Stomach smooth muscle (tissue), 2 donors: ENCODE results near the gene PCNX2.
A peak's percentile ranks its signal among the peaks of the same experiment; 100 is the strongest.

Source experiments
- H3K27ac ChIP-seq: one replicate; pipeline ENCODE4 v1.7.0; 2013; ENCODE audit warnings: mild to moderate bottlenecking, low read length, inconsistent platforms
- H3K27me3 ChIP-seq, 2 donors: one replicate each; pipeline ENCODE4 v1.7.0; 2013; ENCODE audit warnings: low read length in 2 of 2; ENCODE audit not compliant: insufficient read depth in 2 of 2, control insufficient read depth in 1 of 2
- H3K36me3 ChIP-seq, 2 donors: one replicate each; pipeline ENCODE4 v1.7.0; 2013; ENCODE audit warnings: low read length in 2 of 2; ENCODE audit not compliant: control insufficient read depth in 2 of 2, insufficient read depth in 2 of 2
- H3K4me1 ChIP-seq: one replicate; pipeline ENCODE4 v1.7.0; 2013; ENCODE audit warnings: low read length; ENCODE audit not compliant: control insufficient read depth, insufficient read depth
- H3K4me3 ChIP-seq, 2 donors: one replicate each; pipeline ENCODE4 v1.7.0; 2013; ENCODE audit warnings: low read length in 2 of 2
- H3K9ac ChIP-seq, 2 donors: one replicate each; pipeline ENCODE4 v1.7.0; 2013; ENCODE audit warnings: low read length in 2 of 2, mild to moderate bottlenecking in 1 of 2
- H3K9me3 ChIP-seq, 2 donors: one replicate each; pipeline ENCODE4 v1.7.0; 2013; ENCODE audit warnings: low read length in 2 of 2; ENCODE audit not compliant: control insufficient read depth in 2 of 2
- donor health status: healthy.
- donor health status: Pancreatic carcinoma.

Gene PCNX2

GRCh38 chr1:233331676-233332519 is 36.4 kb upstream of the PCNX2 start:
- peaks cover 9 to 27% of the 10 kb centered on the region in 2 donors for H3K27me3 ChIP-seq
- peaks cover 17% of the 10 kb centered on the region for H3K4me1 ChIP-seq
- no peak overlapping the region for H3K4me3 ChIP-seq
- H3K36me3 ChIP-seq: no peaks in the 10 kb centered on the region
- H3K9ac ChIP-seq: no peak overlapping the region
- no peaks in the 10 kb centered on the region for H3K9me3 ChIP-seq
- H3K27ac ChIP-seq: no peak overlapping the region

DNA sequence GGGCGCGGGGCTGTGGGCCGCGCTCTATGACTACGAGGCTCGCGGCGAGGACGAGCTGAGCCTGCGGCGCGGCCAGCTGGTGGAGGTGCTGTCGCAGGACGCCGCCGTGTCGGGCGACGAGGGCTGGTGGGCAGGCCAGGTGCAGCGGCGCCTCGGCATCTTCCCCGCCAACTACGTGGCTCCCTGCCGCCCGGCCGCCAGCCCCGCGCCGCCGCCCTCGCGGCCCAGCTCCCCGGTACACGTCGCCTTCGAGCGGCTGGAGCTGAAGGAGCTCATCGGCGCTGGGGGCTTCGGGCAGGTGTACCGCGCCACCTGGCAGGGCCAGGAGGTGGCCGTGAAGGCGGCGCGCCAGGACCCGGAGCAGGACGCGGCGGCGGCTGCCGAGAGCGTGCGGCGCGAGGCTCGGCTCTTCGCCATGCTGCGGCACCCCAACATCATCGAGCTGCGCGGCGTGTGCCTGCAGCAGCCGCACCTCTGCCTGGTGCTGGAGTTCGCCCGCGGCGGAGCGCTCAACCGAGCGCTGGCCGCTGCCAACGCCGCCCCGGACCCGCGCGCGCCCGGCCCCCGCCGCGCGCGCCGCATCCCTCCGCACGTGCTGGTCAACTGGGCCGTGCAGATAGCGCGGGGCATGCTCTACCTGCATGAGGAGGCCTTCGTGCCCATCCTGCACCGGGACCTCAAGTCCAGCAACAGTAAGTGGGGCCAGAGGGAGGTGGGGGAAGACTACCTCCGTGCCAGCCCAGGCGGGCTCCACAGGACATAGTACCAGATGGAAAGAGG is 32.8 kb upstream of the PCNX2 start:
- H3K27ac ChIP-seq: no peak overlapping the region
- peaks cover 11 to 29% of the 10 kb centered on the region in 2 donors for H3K27me3 ChIP-seq
- H3K9me3 ChIP-seq: no peaks in the 10 kb centered on the region
- H3K4me1 ChIP-seq: peaks cover 17% of the 10 kb centered on the region
- H3K36me3 ChIP-seq: no peaks in the 10 kb centered on the region
- H3K4me3 ChIP-seq: peak overlapping the region; percentile 57 to 73
- H3K9ac ChIP-seq: no peak overlapping the region

GRCh38 chr1:233327651-233328141 is 32.2 kb upstream of the PCNX2 start, which contains the start of gene MAP3K21:
Gene MAP3K21, plus strand, starts transcription at chr1:233327724. Its CDS starts 305 bp downstream, at chr1:233328029.
- Histone ChIP-seq H3K9ac (no peak within 1 kb of the TSS), H3K27me3 (peaks cover 11 to 29% of the 10 kb centered on the region in 2 donors), H3K4me3 (peak within 1 kb of the TSS; percentile 57 to 73), H3K4me1 (peaks cover 17% of the 10 kb centered on the region), H3K27ac (no peak within 1 kb of the TSS), H3K36me3 (no peaks in the 10 kb centered on the region), H3K9me3 (no peaks in the 10 kb centered on the region)

DNA sequence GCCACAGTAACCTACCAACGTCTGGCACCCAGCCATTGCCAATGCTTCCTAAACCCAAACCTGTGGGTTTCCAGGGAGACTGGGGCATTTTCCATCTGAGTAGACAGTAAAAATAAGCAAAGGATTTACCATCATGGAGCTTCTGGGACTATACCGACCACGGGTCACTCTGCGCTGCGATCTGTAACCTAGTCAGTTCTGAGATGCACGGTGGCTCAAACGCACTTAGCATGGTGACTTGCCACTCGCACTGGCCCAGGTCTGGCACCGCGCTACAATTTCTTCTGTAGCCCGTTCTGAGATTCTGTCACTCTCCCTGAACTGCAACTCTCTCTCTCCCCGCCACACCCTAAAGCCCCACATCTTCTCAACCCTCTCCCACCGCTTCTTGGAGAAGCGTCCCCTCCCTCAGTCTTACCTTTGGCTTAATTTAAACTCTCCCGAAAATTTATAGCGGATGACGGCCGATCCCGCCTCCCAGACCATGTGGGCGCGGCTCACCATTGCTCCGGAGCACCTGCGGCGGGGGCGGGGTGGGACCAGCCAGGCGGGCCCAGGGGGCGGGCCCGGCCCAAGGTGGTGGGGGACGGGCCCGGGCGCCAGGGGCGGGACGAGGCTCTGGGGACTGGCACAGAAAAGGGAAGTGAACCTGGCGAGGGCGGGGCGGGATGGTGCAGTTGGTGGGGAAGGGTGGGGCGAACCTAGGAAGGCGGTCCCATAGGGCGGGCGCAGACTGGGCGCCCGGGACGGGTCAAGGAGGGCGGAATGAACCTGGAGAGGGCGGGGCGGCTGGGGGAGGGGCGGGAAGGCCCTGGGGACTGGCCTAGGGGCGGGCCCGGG is 31.5 kb upstream of the PCNX2 start:
- H3K27me3 ChIP-seq: peaks cover 11 to 27% of the 10 kb centered on the region in 2 donors
- no peak overlapping the region for H3K4me3 ChIP-seq
- H3K9me3 ChIP-seq: no peaks in the 10 kb centered on the region
- H3K9ac ChIP-seq: no peak overlapping the region
- H3K36me3 ChIP-seq: no peaks in the 10 kb centered on the region
- H3K4me1 ChIP-seq: peaks cover 17% of the 10 kb centered on the region
- H3K27ac ChIP-seq: no peak overlapping the region

- H3K4me3 ChIP-seq: no peak overlapping the region
- H3K9me3 ChIP-seq: no peaks in the 10 kb centered on the region
- H3K36me3 ChIP-seq: no peaks in the 10 kb centered on the region
- H3K4me1 ChIP-seq: peaks cover 17% of the 10 kb centered on the region
- no peak overlapping the region for H3K27ac ChIP-seq
- no peak overlapping the region for H3K9ac ChIP-seq
- peaks cover 11 to 26% of the 10 kb centered on the region in 2 donors for H3K27me3 ChIP-seq
Measured at GRCh38 chr1:233326319-233326718, 30.8 kb upstream of the PCNX2 start.

- no peak overlapping the region for H3K27ac ChIP-seq
- H3K4me1 ChIP-seq: peaks cover 11% of the 10 kb centered on the region
- no peaks in the 10 kb centered on the region for H3K36me3 ChIP-seq
- no peak overlapping the region for H3K9ac ChIP-seq
- H3K9me3 ChIP-seq: no peaks in the 10 kb centered on the region
- no peak overlapping the region for H3K4me3 ChIP-seq
- peaks cover 3 to 16% of the 10 kb centered on the region in 2 donors for H3K27me3 ChIP-seq
Measured at GRCh38 chr1:233323718-233324117, 28.2 kb upstream of the PCNX2 start.

- no peaks in the 10 kb centered on the region for H3K4me1 ChIP-seq
- H3K27ac ChIP-seq: no peak overlapping the region
- H3K4me3 ChIP-seq: no peak overlapping the region
- no peaks in the 10 kb centered on the region for H3K9me3 ChIP-seq
- H3K36me3 ChIP-seq: no peaks in the 10 kb centered on the region
- no peak overlapping the region for H3K9ac ChIP-seq
- H3K27me3 ChIP-seq: no peaks in the 10 kb centered on the region
Measured at GRCh38 chr1:233320023-233320422, 24.5 kb upstream of the PCNX2 start.

DNA sequence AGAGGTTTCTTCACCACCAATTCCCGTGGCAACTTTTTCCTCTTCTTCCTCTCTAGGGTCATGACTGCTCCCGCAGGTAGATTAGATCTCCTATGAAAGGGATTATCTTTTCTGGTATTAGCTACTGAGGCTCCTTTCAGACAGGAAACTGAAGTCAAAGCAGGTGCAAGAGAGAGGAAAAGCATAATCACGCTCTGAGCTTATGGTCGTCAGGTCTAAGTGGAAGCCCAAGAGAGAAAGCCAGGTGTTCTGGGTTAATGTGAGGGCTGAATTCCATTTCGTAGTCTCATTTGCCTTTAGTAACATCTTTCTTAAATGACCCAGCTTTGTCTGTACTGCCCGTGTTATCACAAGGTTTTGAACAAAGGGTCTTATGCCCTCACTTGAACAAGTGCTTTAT is 23.7 kb upstream of the PCNX2 start:
- Histone ChIP-seq H3K9ac (no peak overlapping the region), H3K27me3 (no peaks in the 10 kb centered on the region), H3K27ac (no peak overlapping the region), H3K36me3 (no peaks in the 10 kb centered on the region), H3K4me1 (no peaks in the 10 kb centered on the region), H3K4me3 (no peak overlapping the region), H3K9me3 (no peaks in the 10 kb centered on the region)

GRCh38 chr1:233316473-233316872 is 20.9 kb upstream of the PCNX2 start:
- H3K4me1 ChIP-seq: no peaks in the 10 kb centered on the region
- no peak overlapping the region for H3K9ac ChIP-seq
- H3K4me3 ChIP-seq: no peak overlapping the region
- no peaks in the 10 kb centered on the region for H3K27me3 ChIP-seq
- H3K36me3 ChIP-seq: no peaks in the 10 kb centered on the region
- no peaks in the 10 kb centered on the region for H3K9me3 ChIP-seq
- H3K27ac ChIP-seq: no peak overlapping the region

DNA sequence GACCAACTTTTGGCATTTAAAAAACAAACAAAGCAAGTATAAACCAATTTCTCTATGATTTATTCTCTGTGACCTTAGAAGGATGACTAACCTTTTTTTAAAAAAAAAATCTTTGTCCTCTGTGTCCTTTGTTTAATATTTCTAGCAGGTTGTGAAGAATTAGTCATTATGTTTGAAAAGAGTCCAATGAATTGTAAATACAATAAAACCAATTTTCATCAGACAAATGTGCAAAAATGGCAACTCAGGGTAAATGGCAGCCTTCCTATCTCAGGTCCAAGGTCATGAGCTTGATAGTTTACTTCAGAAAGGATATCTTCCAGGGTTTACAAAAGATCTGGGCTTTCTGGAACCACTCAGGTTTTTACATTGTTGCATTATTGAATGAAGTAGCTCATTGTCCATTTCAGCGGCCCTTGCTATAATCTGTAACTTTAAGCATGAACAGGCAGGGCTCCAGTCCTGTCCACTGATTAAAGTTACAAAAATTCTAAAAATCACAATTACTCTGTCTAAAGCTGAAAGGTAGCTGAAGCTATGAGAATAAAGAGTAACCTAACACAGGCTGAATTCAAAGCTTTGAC is 20.3 kb upstream of the PCNX2 start:
- Histone ChIP-seq H3K9me3 (no peaks in the 10 kb centered on the region), H3K4me1 (no peaks in the 10 kb centered on the region), H3K4me3 (no peak overlapping the region), H3K27me3 (no peaks in the 10 kb centered on the region), H3K36me3 (no peaks in the 10 kb centered on the region), H3K27ac (no peak overlapping the region), H3K9ac (no peak overlapping the region)
